HG02840 (cell line): Measurements from ENCODE around the gene TRPM3.
A peak's percentile ranks its signal among the peaks of the same experiment; 100 is the strongest.

ENCODE experiments used
- ATAC-seq: cut with Tn5 transposase; IDR thresholded peaks from one replicate; pipeline ENCODE4 v1.9.1; 2021; ENCODE audit warnings: mild to moderate bottlenecking, moderate library complexity, moderate number of reproducible peaks; ENCODE audit not compliant: unreplicated experiment, low FRiP score

The TRPM3 gene

DNA sequence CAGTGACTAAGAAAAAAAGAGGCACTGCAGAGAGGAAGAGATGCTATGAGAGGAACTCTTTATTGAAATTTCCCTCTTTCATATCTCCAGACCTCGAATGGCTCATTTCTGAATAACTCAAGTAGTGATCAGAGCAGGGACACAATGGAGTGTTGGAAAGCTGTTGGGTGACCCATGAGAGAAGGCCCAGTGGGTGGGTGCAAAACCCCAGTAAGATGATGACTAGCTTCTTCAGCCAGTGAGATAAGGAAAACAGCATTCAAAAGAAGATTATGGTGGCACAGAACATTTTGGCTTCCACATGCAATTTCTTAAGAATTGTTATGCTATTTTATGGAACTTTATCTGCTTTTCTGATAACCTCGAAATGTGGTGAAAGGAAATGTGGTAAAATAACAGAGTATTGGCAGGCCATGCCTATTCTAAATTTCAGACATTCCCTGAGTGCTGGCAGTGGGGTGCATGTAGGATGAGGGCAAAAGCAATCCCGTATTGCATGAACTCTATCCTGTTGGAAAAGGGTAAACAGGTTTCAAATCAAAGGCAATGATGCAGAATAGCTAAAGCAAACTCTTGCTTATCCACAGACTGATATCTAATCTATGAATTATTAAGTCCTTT, 579.0 kb downstream of the TRPM3 start:
- ATAC-seq = no peak

DNA sequence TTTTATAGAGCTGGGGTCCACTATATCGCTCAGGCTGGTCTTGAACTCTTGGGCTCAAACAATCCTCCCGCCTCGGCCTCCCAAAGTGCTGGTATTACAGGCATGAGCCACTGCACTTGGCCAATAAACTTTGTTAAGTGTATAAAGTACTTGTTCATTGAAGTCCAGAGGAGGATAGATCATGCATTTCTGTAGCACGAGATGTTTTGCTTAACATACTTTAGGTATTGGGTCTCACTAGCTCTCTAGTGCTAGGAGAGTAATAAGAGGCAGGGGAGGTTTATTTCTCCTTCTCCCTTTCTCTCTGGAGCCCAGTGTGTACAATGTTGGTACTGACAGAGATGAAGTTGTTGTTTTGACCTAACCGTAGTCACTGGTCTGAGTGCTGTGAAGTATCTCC, 581.4 kb downstream of the TRPM3 start:
- no peak for ATAC-seq

DNA sequence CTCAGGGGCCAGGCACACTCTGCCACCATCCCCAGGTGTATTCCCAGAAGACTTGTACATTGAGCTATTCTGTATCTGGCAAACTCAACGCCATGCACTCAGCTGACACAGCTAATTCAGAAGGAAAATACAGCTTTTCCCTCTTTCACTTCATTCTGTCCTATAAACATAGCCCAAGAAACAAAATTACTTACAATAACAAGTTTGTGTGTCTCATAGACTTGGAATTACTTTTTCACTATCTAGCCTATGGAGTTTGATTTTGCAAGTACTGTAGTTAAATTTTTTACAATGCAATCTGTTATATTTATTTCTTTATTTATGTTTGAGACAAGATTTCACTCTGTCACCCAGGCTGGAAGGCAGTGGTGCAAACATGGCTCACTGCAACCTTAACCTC, 581.9 kb downstream of the TRPM3 start:
- ATAC-seq = no peak

DNA sequence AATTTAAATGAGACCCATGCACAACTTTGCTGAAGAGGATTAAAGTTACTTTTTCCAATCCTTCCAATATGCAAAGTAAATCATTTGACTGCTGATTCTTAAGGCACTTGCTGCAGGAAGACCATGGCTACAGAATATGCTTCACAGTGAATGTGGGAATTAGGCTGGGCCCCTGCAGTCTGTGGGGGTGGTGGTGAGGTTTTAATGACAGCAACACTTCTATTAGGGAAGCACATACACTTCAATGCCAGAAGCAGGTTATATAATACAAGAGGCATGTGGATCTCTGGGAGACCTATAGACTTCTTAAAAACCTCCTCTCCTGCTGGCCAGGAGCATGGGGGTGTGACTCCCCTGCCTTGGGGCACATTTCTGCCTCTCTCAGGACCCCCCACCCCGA, 582.4 kb downstream of the TRPM3 start:
- no peak for ATAC-seq

DNA sequence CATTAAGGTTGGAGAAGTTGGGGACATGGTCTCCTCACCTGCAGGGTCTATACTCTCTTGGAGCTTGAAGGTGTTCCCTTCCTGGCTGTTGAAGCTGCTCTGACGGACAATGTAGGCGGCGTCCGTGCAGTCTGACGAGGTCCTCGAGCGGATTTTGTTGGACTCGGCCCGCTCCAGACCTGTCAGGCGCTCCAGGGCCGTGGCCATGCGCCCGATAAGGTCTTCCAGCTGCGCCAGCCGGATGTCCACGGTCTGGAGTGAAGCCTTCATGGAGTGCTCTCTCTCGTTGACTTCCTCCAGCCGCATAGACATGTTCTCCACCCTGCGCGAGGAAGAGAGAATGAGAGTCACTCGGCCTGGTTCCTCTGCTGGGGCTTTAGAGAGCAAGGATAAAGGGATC, 584.3 kb downstream of the TRPM3 start:
- ATAC-seq = no peak

DNA sequence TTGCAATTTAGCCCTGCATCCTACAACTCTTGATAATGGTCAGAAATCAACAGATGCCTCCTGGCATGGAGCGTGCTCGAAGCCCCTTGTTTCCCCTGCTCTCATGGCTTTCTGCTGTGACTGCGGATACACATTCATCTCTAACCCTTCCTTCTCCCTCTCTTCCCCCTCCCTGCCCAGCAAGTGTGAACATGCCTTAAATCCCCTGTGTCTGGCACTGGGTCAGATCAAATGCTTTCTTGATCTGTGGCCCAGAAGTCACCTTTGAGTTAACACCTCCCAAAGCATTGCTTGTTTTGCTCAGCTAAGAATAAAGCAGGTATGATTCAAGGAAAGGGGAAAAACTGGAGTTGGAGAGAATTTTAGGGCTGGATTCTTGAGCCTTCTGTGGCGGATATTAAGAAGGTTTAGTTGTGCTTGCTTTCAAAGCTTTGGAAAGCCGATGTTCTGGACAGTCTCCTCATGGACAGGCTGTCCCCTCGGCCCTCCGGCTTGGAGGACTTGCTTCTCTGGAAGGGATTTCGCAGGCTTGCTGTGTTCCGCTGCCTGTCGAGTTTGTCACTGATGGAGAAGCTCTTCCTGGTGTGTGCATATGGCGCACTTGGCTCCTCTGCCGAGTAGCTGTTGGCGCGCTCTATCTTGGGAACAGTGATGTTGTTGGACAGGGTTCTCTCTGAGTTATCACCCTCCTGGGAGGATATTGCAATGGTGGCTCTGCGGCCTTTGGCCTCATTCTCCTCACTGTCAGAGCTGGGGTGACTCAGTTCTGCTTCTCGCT, 585.7 kb downstream of the TRPM3 start:
- ATAC-seq = no peak

DNA sequence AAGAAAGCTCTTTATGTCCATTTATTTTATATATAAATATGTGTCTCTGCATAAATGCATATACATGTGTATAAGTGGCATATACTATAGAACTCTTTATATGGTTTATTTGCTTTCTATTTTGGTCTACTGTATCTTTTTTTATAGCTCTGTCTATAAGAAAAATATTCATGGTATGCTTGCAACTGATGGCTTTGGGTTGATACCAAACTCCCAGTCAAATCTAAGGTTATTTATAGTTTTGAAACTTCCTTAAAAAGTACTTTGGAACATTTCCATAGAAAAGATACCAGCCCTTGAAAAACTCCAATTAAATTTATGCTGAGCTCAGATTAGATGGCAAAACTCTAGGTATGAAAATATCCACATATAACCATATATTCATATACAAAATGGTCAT, 587.0 kb downstream of the TRPM3 start:
- ATAC-seq = no peak

DNA sequence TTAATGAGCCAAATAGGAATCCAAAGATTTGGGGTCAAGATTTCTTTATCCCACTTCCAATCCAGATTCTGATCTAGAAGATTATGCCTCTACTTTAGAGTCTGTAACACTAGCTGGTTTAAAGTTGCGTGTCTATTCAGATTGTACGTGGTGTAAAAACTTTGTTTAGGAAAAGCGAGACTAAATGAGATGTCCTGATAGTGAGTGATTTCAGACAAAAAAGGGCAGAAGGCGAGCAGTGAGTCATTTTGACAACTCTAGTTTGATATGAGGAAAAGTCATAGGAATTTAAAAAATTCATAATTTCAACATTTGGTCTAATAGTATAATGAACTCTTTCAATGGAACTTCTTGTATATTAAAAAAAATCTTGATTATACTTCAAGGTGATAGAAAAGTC, 587.4 kb downstream of the TRPM3 start:
- no peak for ATAC-seq

DNA sequence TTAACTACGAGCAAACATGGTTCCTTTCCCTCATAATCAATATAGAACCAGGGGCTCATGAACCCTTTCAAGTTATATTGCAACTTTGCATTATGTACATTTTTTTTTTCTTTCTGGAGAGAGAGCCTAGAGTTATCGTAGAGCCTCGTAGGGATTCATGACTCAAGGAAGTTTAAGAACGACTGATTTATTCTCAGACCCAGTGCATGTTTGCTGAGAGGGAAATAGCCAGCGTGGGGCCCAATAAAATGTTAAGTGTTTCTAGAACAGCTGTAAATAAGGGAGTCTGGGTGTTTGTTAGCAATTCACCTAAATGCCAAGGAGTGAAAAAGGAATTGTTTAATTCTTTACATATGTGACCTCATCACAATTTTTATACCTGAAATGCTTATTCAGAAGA, 587.9 kb downstream of the TRPM3 start:
- ATAC-seq = no peak

DNA sequence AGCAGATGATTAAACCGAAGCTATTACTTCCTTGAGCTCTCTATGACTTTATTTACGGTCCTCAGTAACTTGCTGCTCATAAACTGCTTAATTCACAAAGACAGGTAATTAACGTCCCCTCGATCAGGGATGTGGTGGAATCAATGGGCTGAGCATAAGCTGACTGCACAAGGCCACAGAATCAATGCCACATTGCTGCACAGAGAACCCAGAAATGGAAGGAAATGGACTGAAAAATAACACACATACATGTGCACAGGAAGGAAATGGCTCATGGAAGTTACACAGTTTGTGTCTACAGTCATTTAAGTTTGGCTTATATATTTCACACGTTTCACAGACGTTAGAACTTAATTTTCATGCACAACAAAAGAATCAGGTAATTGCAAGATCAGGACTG, 588.7 kb downstream of the TRPM3 start:
- no peak for ATAC-seq

DNA sequence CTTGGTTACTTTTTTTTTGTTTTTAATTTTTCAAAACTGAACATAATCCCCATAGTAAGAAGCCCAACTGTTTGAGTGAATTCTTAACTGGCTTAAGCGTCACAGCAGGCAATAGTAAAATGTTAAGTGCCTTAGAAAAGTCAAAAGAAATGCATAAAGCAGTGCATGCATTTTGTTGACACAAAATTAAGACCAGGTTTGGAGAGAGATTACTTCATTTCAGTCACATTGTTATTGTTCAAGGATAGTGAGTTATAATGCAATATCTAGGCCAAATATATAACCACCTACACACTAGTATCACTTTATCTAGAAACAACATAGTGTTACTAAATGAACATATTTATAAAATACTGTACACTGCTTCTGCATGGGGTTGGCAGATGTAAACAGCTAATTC, 590.1 kb downstream of the TRPM3 start:
- ATAC-seq = no peak

DNA sequence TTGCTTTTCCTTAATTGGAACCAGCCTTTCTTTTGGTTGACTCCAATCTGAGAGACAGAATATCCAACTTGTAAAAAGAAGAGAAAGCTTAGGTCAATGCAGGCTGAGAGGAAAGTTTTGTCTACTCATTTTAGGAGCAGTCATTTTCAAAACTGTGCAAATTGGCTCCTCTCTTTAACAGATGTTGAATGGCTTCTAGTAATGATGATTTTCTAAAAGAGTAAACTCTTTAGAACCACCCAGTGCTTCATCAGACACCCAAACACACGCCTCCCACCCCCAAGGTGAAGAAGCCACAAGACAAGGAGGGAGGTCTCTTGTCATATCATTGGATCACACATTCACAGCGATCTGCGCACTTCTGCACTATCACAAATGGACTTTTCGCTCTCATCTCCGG, 590.7 kb downstream of the TRPM3 start:
- no peak for ATAC-seq

DNA sequence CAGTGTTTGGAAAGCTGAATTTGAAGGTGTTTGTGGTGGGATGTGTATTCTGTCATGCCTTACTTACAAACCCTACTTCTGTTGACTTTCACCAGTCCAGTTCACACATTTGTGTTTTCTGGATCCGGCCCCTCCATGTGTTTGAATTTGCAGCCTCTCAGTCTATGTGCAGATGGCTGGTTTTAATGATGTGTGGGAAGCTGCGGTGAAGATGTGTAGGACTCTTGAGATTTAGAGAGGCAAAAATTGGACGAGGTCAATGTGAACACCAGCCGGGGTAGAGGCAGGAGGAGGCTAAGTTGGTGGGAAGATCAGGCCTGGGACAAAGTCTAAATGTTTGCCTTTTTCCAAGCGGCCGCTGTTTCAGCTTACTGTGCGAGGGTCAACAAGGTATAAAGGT, 591.6 kb downstream of the TRPM3 start:
- ATAC-seq = no peak

DNA sequence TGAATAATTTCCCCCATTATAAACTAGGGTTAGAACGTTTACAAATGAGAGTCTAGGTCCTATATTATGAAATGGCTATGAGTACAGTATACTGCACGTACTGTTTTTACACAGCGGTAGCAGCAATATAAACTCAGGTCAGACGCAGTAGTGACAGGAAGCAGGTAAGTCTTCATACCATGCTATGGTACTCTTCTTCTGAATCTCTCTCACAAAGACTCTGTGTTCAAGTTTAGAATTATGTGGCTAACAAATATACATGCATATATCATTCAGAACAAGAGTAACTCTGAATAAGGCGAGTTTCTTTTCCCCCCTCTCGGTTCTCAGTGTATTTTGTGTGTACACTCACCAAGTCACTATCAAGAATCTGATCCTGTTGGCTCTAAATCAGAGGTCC, 592.0 kb downstream of the TRPM3 start:
- ATAC-seq = no peak

DNA sequence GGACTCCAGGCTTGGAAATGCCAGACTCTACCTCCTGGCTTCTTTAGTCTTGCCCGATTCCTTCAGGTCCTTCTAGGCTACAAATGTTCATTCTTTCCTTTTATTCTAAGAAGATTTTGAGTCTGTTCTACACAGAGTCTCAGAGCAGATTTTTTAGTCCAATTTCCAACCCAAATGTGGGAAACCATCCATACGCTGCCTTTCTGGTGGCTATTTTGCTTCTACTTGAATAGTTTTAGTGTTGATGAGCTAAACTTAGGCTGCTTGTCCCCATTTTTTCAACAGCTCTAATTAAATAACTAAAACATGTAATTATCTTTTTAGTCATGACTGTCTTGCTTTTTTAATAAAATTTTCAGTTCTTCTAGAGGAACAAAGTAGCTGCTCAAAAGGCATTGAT, 594.5 kb downstream of the TRPM3 start:
- ATAC-seq = no peak

DNA sequence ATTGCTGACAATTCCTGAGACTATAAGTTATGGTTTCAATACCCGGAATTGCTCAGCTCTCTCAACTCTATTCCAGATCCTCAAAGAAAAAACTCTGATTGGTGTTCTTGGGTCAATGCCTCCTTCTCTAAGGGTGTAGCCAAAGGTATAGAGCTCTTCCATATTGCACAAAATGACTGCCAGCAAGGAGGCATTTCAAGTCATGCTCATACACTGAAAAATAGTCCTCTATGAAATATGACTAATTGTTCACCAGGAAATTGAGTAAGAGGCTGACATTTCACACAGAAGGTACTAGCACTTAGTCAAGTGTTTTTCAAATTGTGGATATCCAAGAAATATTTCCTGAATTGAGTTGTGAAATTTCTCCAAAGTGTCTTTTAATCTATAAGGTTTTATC, 595.9 kb downstream of the TRPM3 start:
- ATAC-seq = no peak

DNA sequence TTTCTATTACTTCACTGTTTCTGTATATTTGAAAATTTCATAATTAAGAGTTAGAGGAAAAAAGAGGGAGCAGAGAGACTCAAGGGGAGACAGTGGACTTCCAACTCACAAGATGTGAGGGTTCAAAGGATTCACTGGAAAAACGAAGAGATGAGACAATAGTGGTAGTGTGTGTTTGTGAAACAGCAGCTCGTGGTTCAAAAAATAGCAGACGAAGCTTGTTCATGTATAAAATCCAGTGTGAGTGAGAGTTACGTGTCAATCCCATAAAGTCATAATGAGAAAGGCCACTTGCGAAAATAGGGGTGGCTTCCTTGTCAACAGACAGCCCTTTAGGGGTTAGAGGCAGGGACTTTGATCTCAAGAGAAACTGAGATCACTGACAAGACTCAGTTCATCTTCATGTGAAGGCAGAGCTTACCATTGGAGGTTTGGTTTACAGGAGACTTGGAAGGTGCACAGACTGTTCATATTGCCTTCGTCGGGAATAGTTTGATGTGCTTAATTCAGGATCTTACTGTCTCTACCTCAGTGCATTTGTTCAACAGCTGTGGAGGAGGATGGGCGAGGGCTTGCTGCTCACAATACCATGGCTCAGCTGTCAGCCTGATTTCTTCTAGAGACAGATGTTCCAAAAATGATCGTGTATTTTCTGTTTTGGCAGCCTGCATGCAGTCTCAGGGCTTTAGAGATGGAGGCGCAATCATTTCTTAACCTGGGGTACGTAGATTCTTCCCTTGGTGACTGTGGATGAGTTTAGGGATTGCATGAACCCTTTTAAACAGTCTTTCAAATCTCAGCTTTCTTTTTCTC, 601.3 kb downstream of the TRPM3 start:
- peak; percentile 66 for ATAC-seq

DNA sequence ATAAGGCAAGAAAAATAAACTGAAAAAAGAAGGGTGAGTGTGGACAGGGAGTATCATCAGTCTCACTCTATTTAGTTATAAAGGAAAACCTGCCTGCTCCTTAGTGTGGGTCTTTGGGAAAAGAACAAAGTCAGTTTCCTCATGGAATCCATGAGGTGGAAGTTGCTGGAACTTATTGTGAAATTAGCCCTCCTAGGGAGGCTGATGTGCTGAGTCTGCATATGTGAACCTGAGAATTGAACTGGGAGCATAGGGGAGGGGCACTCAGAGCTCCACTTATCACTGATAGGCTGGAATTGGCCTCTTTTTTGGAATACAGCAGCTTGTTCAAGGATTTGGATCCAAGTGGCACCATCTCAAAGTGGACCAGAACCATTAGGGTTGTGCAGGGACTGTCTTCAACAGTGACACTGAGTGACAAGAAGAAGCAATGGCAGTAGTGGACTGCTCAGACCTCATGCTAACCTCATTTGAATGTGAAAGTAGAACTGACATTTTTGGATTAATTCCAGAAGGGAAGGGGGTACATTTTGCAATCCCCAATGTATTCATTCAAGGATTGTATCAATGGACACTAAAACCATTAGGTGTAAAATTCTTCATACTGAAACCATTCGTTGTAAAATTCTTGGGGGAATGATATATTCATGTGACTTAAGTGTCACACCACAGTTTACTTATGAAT, 603.4 kb downstream of the TRPM3 start:
- ATAC-seq = no peak

DNA sequence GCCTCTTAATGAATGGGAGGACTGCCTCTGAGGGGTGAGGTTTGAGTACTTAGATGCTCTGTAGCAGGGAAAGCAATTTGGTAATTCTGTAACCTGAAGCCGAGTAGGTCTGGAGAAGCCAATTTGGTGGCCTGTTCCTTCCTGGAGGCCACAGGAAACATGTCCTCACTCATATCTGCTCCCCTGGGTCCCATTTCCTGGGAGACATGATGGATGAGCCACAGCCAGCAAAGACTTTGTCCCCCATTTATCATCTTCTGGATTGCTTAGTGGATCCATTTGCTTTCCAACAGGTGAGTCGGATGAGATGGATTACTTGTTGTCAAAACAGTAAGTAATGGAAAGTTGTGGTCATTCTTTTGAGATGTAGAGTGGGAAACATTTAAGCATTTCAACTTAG, 607.1 kb downstream of the TRPM3 start:
- no peak for ATAC-seq

DNA sequence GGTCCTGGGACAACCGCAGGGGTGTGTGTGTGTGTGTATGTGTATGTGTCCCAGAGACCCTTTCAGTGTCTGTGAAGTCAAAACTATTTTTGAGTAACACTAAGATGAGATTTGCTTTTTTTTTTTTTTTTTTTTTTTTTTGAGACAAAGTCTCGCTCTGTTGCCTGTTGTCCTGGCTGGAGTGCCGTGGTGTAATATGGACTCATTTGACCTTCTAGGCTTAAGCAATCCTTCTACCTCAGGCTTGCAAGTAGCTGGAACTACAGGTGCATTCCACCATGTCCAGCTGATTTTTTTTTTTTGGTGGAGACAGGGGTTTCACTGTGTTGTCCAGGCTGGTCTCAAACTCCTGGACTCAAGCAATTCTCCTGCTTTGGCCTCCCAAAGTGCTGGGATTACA, 609.6 kb downstream of the TRPM3 start:
- ATAC-seq = no peak

DNA sequence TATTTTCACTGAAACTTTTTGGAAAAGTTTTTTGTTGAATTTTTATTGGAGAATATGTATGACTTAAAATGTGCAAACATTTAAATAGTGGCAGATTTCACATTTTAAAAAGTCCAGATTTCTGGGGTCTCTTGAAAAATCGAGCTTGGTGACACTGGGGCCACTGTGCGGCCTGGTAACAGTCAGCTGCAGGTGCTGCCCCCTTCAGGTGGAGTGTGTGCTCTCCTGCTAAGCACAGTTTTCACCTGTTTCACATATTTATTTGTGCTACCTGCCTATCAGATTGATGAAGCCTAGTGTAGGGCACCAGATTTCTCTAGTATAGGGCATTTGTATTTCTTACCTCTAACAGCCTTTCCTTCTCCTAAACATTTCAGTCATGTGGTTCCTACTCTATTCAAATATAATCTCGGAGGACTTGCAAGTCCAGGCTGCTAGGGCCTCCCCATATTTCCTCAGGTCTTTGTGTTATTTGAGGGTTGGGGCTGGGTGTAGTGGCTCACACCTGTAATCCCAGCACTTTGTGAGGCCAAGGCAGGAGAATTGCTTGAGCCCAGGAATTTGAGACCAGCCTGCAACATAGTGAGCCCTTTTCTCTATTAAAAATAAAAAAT, 611.2 kb downstream of the TRPM3 start:
- ATAC-seq = no peak
